ENCODE results near the gene PDCD1.

Gene PDCD1

GRCh38 chr2:241852981-241853631 lies 5.6 kb downstream of the PDCD1 start:
- DNase-seq (ENCODE audit: low read depth in 1 of 2, low spot score in 1 of 2): no peak

- no peak for DNase-seq (ENCODE audit: low read depth in 1 of 2, low spot score in 1 of 2)
These were observed 6.3 kb downstream of the PDCD1 start for GRCh38 chr2:241852116-241852980.

GRCh38 chr2:241851325-241852115 lies 7.2 kb downstream of the PDCD1 start:
- DNase-seq (ENCODE audit: low read depth in 1 of 2, low spot score in 1 of 2): no peak

GRCh38 chr2:241850544-241851324 lies 8.0 kb downstream of the PDCD1 start:
- DNase-seq (ENCODE audit: low read depth in 1 of 2, low spot score in 1 of 2): no peak

GRCh38 chr2:241849616-241850543 lies 8.8 kb downstream of the PDCD1 start:
- no peak for DNase-seq (ENCODE audit: low read depth in 1 of 2, low spot score in 1 of 2)

GRCh38 chr2:241848761-241849615 lies 9.7 kb downstream of the PDCD1 start:
- DNase-seq (ENCODE audit: low read depth in 1 of 2, low spot score in 1 of 2): no peak

- no peak for DNase-seq (ENCODE audit: low read depth in 1 of 2, low spot score in 1 of 2)
These were observed 12.3 kb downstream of the PDCD1 start for GRCh38 chr2:241846406-241846805.

GRCh38 chr2:241844831-241845578 lies 13.7 kb downstream of the PDCD1 start:
- no peak for DNase-seq (ENCODE audit: low read depth in 1 of 2, low spot score in 1 of 2)

GRCh38 chr2:241844066-241844728 lies 14.5 kb downstream of the PDCD1 start:
- DNase-seq (ENCODE audit: low read depth in 1 of 2, low spot score in 1 of 2): peak; percentile 65 to 74

GRCh38 chr2:241843321-241844065 lies 15.2 kb downstream of the PDCD1 start:
- no peak for DNase-seq (ENCODE audit: low read depth in 1 of 2, low spot score in 1 of 2)

GRCh38 chr2:241842620-241843211 lies 16.0 kb downstream of the PDCD1 start:
- DNase-seq (ENCODE audit: low read depth in 1 of 2, low spot score in 1 of 2): peak in 1 of 2 donors; percentile 27

- no peak for DNase-seq (ENCODE audit: low read depth in 1 of 2, low spot score in 1 of 2)
These were observed 16.7 kb downstream of the PDCD1 start for GRCh38 chr2:241842067-241842415.

GRCh38 chr2:241841181-241842066 lies 17.3 kb downstream of the PDCD1 start:
- DNase-seq (ENCODE audit: low read depth in 1 of 2, low spot score in 1 of 2): no peak

- DNase-seq (ENCODE audit: low read depth in 1 of 2, low spot score in 1 of 2): no peak
These were observed 21.3 kb downstream of the PDCD1 start for GRCh38 chr2:241837197-241837965.

GRCh38 chr2:241836292-241836691 lies 22.4 kb downstream of the PDCD1 start:
- no peak for DNase-seq (ENCODE audit: low read depth in 1 of 2, low spot score in 1 of 2)
